ENCODE data around the gene ELF2.
"Not testable (repeated sequence)": the region's sequence is repeated elsewhere in the genome, so short reads cannot be mapped to it uniquely, and the experiment has no call there.

ELF2 gene

GRCh38 chr4:139076016-139076744 lies 100.8 kb downstream of the ELF2 start:
- no peak for DNase-seq

GRCh38 chr4:139060591-139060990 lies 116.4 kb downstream of the ELF2 start:
- DNase-seq = no peak

GRCh38 chr4:139059026-139059425 lies 118.0 kb downstream of the ELF2 start:
- DNase-seq = not testable (repeated sequence)

GRCh38 chr4:139054791-139055505 lies 122.1 kb downstream of the ELF2 start:
- DNase-seq = no peak

- DNase-seq = no peak
Observed at GRCh38 chr4:139053909-139054308, 123.1 kb downstream of the ELF2 start.

- no peak for DNase-seq
Observed at GRCh38 chr4:139050446-139050845, 126.6 kb downstream of the ELF2 start.

GRCh38 chr4:139048026-139048425 lies 129.0 kb downstream of the ELF2 start:
- DNase-seq = no peak

- DNase-seq = no peak
Observed at GRCh38 chr4:139044291-139044690, 132.7 kb downstream of the ELF2 start.

GRCh38 chr4:139042981-139043460 lies 134.0 kb downstream of the ELF2 start:
- no peak for DNase-seq

GRCh38 chr4:139038874-139039443 lies 138.1 kb downstream of the ELF2 start:
- no peak for DNase-seq

GRCh38 chr4:139036885-139037284 lies 140.1 kb downstream of the ELF2 start:
- no peak for DNase-seq

- DNase-seq = no peak
Observed at GRCh38 chr4:139035650-139036049, 141.4 kb downstream of the ELF2 start.

GRCh38 chr4:139030614-139031235 lies 146.3 kb downstream of the ELF2 start:
- peak; percentile 80 to 86 (median 85) for DNase-seq

- not testable (repeated sequence) for DNase-seq
Observed at GRCh38 chr4:139029866-139030363, 147.1 kb downstream of the ELF2 start.

- DNase-seq = no peak
Observed at GRCh38 chr4:139028191-139028661, 148.8 kb downstream of the ELF2 start.

GRCh38 chr4:139027776-139028175 lies 149.2 kb downstream of the ELF2 start:
- no peak for DNase-seq

GRCh38 chr4:139025841-139026240 lies 151.2 kb downstream of the ELF2 start:
- no peak for DNase-seq

- no peak for DNase-seq
Observed at GRCh38 chr4:139024686-139025085, 152.3 kb downstream of the ELF2 start.

GRCh38 chr4:139022835-139023234 lies 154.2 kb downstream of the ELF2 start:
- no peak for DNase-seq

- not testable (repeated sequence) for DNase-seq
Observed at GRCh38 chr4:139021071-139021470, 155.9 kb downstream of the ELF2 start.

GRCh38 chr4:139020384-139020783 lies 156.6 kb downstream of the ELF2 start:
- no peak for DNase-seq

GRCh38 chr4:139018971-139019758 lies 157.9 kb downstream of the ELF2 start:
- DNase-seq = no peak

Measured in suppressor macrophage (primary cell).